OCI-LY3 (cell line): ENCODE measurements around the gene GLIS1.

Source experiments
- CTCF ChIP-seq: fragments of 200-600, 300-600 bp; sonication (generic); IDR thresholded peaks from 2 replicates; pipeline ENCODE4 v1.5.1; 2014; ENCODE audit warnings: antibody characterized with exemption, low read length, low read depth
- EZH2phosphoT487 ChIP-seq: fragments of 200-600 bp; shearing (Covaris generic); IDR thresholded peaks from 2 replicates; pipeline ENCODE4 v1.6.1; 2018; ENCODE audit warnings: antibody characterized with exemption, mixed run types, low read depth

- TF ChIP-seq CTCF = no peak
- TF ChIP-seq EZH2phosphoT487 = no peak
These were observed 72.4 kb downstream of the GLIS1 start for GRCh38 chr1:53666566-53666965.
